Astrocyte of the cerebellum (primary cell): ENCODE measurements around the gene OR3A1.
"Not testable (repeated sequence)": the region's sequence is repeated elsewhere in the genome, so short reads cannot be mapped to it uniquely, and the experiment has no call there.

ENCODE experiments used
- DNase-seq: peaks from one replicate; pipeline ENCODE4 v3.0.0-alpha.2; 2011; ENCODE audit warnings: low read depth
- H3K4me3 ChIP-seq: 2 replicates; pipeline ENCODE4 v1.5.1; 2011; ENCODE audit warnings: mild to moderate bottlenecking, low read depth, low read length, moderate library complexity
- CTCF ChIP-seq: IDR thresholded peaks from 2 replicates; pipeline ENCODE4 v1.5.1; 2012; ENCODE audit warnings: low read length, low read depth, moderate library complexity, mild to moderate bottlenecking; ENCODE audit errors: missing control alignments
- in situ Hi-C: cut with HindIII; loops from 2 replicates; pipeline ENCODE4 v1.10.0; 2017; ENCODE audit warnings: low sequenced_read_pairs

The OR3A1 gene

GRCh38 chr17:3298260-3298659, at the start of gene OR3A1:
Gene OR3A1, minus strand, starts transcription at chr17:3298360. Its CDS starts 5,778 bp downstream, at chr17:3292582.
- no peak within 1 kb of the TSS for H3K4me3 ChIP-seq
- no peak for DNase-seq
- TF ChIP-seq CTCF: no peak
- in situ Hi-C loops: no loop called here

- DNase-seq, in situ Hi-C loops, H3K4me3 ChIP-seq: not testable (repeated sequence)
These were observed 44.6 kb upstream of the OR3A1 start for GRCh38 chr17:3342782-3343181.

GRCh38 chr17:3335876-3336275, 37.7 kb upstream of the OR3A1 start:
- in situ Hi-C loops: no loop called here
- H3K4me3 ChIP-seq: no peak overlapping the region
- no peak for DNase-seq
- no peak for TF ChIP-seq CTCF

- no peak for TF ChIP-seq CTCF
- DNase-seq: no peak
- in situ Hi-C loops: no loop called here
- H3K4me3 ChIP-seq: no peak overlapping the region
These were observed 20.2 kb upstream of the OR3A1 start for GRCh38 chr17:3318336-3318735.

- DNase-seq: no peak
- no peak overlapping the region for H3K4me3 ChIP-seq
- in situ Hi-C loops: no loop called here
- TF ChIP-seq CTCF: no peak
These were observed 18.7 kb upstream of the OR3A1 start for GRCh38 chr17:3316836-3317235.

- no peak for TF ChIP-seq CTCF
- no peak overlapping the region for H3K4me3 ChIP-seq
- in situ Hi-C loops: no loop called here
- DNase-seq: no peak
These were observed 10.4 kb upstream of the OR3A1 start for GRCh38 chr17:3308603-3309002.

- DNase-seq: no peak
- no peak overlapping the region for H3K4me3 ChIP-seq
- in situ Hi-C loops: no loop called here
- TF ChIP-seq CTCF: no peak
These were observed 2.5 kb downstream of the OR3A1 start for GRCh38 chr17:3295632-3296031.

- in situ Hi-C loops, H3K4me3 ChIP-seq, DNase-seq: not testable (repeated sequence)
These were observed 4.6 kb downstream of the OR3A1 start for GRCh38 chr17:3293548-3293947.
